Measurements from ENCODE around the gene C4orf51.

The C4orf51 gene

DNA sequence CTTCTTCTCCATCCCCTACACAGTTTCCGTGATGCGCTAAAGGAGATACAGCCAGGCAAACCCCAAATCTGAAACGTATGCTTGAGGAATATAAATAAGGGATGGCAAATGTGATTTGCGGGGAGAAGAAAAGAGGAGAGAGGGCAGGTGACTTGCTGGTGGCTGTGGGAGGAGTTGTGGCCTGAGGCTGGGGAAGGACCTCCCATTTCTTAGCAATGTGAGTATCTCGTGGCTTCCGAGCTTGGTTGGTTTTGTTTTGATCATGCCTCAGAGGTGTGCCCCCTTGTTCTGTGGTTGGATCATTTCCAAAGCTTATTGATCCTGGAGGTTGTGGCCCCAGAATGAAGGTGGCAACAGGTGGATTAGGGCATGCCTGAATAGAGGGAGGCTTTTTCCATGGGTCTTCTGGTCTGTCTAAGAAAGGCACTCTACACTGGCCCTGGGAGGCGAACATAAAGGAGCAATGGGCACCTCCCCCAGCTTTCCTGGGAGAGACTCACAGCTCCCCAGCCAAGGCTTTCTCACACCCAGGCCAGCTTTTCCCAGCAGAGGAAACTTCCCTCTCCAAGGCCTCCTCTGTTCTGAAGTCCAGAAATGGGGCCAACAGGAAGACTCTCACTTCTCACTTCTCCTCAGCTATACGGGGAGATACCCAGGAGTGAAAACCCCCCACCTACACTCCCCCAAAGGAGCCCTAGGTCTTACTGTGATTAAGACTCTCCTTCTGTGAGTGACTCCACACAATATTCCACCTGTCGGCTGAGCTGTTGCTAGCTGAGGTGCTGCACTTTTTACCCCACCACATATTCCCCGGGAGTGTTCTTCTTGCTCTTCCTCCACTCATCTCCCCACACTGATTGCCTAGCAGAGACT lies 40.0 kb downstream of the C4orf51 start:
- DNase-seq (ENCODE audit: low read depth in 1 of 2, low spot score in 1 of 2), result no peak
- in situ Hi-C loops (cut with HindIII; ENCODE audit: low pct_unique_long_range_greater_than_20kb, low sequenced_read_pairs), result no loop called here
- no peak for TF ChIP-seq JUND (IDR thresholded peaks at IDR 0.05; ENCODE audit: low read depth)

DNA sequence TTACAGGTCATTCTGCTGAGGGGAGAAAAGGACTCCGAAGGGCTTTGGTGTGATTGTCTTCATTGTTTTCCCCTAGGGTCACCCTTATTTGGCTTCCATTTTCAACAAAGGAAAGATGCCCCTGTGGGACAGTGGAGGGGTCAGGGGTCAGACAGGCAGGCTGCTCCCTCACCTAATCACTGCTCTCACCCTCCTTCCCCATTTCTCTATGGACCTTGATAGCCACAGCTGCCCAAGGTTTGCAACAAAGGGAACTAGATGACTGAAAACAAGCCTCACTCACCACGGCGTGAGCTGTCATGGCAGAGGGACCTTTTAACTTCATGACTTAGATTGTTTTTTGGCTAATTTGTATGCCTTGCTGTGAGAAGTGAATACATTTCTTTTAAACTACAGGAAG lies 40.7 kb downstream of the C4orf51 start:
- in situ Hi-C loops (cut with HindIII; ENCODE audit: low pct_unique_long_range_greater_than_20kb, low sequenced_read_pairs), result no loop called here
- no peak for TF ChIP-seq JUND (IDR thresholded peaks at IDR 0.05; ENCODE audit: low read depth)
- DNase-seq (ENCODE audit: low read depth in 1 of 2, low spot score in 1 of 2), result no peak

DNA sequence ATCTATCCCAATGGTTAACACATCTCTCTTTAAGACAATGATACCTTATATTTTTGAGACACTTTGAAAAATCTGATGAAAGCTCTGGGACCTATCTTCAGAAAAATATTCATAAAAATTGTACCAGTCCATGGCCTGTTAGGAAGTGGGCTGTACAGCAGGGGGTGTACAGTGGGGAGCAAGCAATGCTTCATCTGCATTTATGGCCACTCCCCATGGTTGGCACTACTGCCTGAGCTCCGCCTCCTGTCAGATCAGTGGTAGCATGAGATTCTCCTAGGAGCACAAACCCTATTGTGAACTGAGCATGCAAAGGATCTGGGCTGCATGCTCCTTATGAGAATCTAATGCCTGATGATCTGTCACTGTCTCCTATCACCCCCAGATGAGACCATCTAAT lies 42.6 kb downstream of the C4orf51 start:
- DNase-seq (ENCODE audit: low read depth in 1 of 2, low spot score in 1 of 2), result no peak
- no peak for TF ChIP-seq JUND (IDR thresholded peaks at IDR 0.05; ENCODE audit: low read depth)

DNA sequence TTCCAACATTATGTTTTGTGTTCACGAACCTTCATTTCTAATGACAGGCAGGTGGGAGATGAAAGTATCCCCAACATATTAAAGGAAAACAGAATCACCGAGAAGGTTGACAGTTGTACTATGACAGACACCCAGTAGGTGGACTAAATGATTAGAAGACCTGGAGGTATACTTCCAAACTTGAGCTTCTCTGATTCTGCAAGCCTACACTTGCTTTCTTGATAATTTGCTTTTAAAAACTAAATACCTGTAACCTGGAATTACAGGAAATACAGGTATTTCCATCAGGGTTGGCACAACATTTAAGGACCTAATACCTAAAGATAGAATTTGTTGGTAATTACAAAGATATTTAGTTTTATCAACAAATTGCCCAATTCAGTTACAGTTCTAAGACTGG lies 43.4 kb downstream of the C4orf51 start:
- no peak for TF ChIP-seq JUND (IDR thresholded peaks at IDR 0.05; ENCODE audit: low read depth)
- in situ Hi-C loops (cut with HindIII; ENCODE audit: low pct_unique_long_range_greater_than_20kb, low sequenced_read_pairs), result no loop called here
- peak in 1 of 2 experiments; percentile 37 for DNase-seq (ENCODE audit: low read depth in 1 of 2, low spot score in 1 of 2)

More for the DNA sequence above, 42.6 kb downstream of the C4orf51 start:
- in situ Hi-C loops (cut with HindIII; ENCODE audit: low pct_unique_long_range_greater_than_20kb, low sequenced_read_pairs), result no loop called here

DNA sequence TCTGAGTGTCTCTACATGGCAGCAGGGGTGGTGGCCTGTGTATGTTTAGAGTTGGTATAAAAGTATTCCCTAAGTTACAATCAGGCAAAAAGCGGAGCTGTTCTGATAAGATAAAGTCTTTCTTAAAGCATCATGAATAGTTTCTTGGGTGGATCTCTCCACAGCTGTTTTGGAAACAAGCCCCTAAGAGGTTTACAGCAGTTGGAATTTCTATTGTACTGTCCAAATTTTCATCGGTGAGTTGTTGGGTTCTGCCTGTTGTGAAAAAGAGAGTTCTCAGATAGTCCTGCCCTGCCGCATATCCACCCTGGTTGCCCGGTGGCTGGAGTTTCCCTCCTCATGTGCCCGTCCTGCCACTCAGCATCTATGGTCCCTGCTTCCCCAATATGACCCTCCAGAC lies 50.1 kb downstream of the C4orf51 start:
- in situ Hi-C loops (cut with HindIII; ENCODE audit: low pct_unique_long_range_greater_than_20kb, low sequenced_read_pairs), result no loop called here

DNA sequence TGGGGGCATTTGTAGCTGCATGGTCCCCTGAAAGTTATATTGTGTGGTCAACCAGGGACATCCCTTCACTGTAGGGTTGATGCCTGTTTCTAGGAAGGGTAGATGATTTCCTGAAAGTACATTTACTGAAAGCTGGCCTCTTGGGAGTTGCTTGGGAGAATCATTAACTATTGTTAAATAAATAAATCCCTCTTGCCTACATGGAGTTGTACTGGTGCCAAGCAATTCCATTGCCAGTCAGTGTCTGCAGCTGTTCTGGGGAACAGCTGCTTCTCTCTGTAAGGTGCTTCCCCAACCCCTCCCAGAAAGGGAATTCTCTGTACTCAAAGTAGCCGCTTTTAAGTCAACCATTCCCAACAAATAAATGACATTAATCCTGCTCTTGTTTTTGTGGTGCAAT lies 51.1 kb downstream of the C4orf51 start:
- TF ChIP-seq JUND (IDR thresholded peaks at IDR 0.05; ENCODE audit: low read depth), result no peak
- in situ Hi-C loops (cut with HindIII; ENCODE audit: low pct_unique_long_range_greater_than_20kb, low sequenced_read_pairs), result no loop called here
- no peak for DNase-seq (ENCODE audit: low read depth in 1 of 2, low spot score in 1 of 2)

More for the DNA sequence above, 50.1 kb downstream of the C4orf51 start:
- no peak for TF ChIP-seq JUND (IDR thresholded peaks at IDR 0.05; ENCODE audit: low read depth)
- no peak for DNase-seq (ENCODE audit: low read depth in 1 of 2, low spot score in 1 of 2)

DNA sequence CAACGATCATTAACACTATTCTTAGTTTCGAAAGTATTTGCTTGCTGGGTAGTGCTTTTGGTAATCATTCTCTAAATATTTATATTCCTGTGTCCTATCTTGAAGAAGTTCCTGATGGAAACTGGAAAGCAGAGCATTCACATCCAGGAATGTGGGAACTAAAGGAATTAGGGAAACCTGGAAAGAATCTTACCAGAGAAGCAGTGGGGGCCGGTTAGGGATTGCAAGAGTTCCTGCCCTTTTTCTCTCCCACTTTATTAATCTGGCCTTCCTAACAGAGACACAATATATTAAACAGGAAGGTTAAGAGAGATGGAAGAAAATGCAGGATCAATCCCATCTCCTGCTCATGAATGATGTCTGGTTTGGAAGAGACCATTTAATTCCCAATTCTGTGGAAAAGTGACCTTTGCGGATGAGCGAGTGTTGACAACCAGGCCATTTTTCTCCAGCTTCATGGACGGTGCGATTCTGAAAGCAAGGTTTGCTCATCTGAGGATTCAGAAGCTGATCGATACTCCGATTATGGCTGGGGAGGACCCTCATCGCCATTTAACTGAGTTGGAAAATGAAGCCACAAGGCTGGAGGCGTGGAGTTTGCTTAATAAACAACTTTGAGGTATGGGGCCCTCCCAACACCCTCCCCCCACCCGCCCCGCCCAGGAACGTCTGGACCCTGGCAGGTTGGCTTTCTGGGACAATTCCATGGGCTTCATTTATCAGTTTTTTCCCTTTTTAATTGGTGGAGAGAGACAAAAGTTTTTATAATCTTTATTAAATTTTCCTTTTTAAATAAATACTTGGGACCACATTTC lies 52.3 kb downstream of the C4orf51 start:
- DNase-seq (ENCODE audit: low read depth in 1 of 2, low spot score in 1 of 2), result peak in 1 of 2 experiments; percentile 37
- in situ Hi-C loops (cut with HindIII; ENCODE audit: low pct_unique_long_range_greater_than_20kb, low sequenced_read_pairs), result no loop called here
- no peak for TF ChIP-seq JUND (IDR thresholded peaks at IDR 0.05; ENCODE audit: low read depth)

DNA sequence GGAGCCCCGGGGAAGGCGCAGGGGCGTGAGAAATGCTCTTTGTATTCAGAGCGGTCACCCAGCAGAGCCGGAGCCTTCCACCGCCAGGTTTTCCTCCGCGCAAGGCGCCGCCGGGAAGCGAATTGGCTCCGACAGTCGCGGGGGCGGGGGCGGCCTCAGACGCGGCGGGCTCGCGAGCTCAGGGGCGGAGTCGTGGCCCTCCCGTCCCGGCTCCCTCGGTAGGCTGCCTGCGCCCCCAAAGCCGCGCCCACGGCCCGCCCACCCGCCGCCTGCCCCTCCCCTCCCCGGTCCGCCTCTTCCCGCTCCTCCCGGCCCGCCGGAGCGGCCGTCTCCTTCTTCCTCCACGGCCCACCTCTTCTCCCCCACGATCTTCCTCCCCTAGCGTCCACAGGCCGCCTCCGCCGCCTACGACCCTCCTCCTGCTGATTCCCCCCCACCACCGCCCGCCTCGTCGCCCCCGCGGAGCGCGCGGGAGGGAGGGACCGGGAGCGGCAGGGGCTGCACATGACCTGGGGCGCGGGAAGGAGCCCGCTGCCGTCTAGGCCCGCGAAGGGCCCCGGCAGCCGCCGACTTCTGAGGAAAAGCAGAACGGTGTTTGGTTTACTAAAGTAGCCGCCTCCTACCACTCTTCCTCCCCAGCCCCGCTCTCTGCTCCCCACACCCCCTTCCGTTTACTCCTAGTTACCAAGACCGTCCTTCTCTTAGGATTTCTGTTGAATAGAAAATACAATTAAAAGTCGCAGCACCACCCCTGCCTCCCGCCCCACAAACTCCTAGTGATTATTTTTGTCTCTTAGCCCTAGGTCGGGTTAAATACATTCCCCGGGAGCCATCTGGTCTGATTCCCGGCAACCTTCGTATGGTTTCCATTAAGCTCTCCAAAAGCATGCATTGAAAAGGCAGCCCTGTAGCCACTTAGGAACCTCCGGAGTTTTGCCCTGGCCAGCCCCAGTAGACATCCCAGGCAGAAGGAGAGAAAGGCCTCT lies 53.2 kb downstream of the C4orf51 start:
- no peak for TF ChIP-seq JUND (IDR thresholded peaks at IDR 0.05; ENCODE audit: low read depth)
- DNase-seq (ENCODE audit: low read depth in 1 of 2, low spot score in 1 of 2), result peak; percentile 62 to 93
- in situ Hi-C loops (cut with HindIII; ENCODE audit: low pct_unique_long_range_greater_than_20kb, low sequenced_read_pairs), result no loop called here

DNA sequence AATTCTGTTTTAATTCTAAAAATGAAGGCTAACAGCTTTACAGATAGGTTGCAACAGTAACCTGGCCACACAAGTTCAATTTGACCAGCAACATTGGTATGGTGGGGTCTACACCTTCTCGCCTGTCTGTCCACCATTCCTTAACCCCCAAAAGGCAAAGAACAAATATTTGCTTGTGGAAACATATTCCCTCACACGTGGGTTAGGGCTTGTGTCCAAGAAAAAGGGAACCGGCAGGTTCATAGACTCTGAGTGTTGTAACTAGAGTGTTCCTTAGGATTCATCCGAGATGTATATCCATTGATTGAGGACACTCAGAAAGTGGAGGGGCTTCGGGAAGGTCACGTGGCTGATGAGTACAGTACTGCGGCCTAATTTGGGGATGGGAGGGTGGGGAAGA lies 54.1 kb downstream of the C4orf51 start:
- in situ Hi-C loops (cut with HindIII; ENCODE audit: low pct_unique_long_range_greater_than_20kb, low sequenced_read_pairs), result no loop called here
- peak in 1 of 2 experiments; percentile 30 for DNase-seq (ENCODE audit: low read depth in 1 of 2, low spot score in 1 of 2)
- no peak for TF ChIP-seq JUND (IDR thresholded peaks at IDR 0.05; ENCODE audit: low read depth)

DNA sequence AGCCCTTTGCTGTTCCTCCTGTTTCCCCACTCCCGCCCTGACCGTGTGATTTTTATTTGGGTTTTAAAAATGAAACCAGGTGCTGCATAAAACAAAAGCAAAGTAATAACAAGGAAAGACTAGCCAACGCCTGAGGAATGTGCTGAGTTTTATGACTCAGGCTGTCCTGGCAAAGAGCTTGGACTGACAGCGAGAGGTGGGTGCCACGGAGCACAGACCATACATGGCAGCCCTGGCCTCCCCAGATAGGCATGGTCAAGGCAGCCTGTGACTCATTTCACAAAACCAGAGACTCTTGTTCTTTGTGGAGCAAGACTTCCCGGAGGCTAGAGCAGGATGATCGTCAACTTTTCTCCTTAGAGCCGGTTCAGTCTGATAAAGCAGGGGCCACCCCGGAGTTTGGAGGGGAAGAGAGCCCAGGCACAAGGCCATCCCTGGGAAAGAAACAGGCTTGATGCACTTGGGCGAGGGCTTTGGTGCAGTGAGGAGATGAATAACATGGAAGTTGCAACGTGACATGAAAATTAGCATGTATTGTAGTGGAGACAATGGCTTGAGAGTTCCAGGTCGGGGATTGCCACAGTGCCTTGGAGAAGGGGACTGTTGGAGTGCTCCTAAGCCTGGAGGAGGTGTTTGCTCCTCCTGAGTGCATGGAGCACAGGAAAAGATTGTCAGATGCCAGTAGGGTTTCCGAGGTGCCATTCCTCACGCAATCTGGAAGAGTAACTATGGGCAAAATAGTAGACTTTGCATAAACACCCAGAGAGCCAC lies 54.8 kb downstream of the C4orf51 start:
- TF ChIP-seq JUND (IDR thresholded peaks at IDR 0.05; ENCODE audit: low read depth), result no peak
- in situ Hi-C loops (cut with HindIII; ENCODE audit: low pct_unique_long_range_greater_than_20kb, low sequenced_read_pairs), result no loop called here
- DNase-seq (ENCODE audit: low read depth in 1 of 2, low spot score in 1 of 2), result peak in 1 of 2 experiments; percentile 62

DNA sequence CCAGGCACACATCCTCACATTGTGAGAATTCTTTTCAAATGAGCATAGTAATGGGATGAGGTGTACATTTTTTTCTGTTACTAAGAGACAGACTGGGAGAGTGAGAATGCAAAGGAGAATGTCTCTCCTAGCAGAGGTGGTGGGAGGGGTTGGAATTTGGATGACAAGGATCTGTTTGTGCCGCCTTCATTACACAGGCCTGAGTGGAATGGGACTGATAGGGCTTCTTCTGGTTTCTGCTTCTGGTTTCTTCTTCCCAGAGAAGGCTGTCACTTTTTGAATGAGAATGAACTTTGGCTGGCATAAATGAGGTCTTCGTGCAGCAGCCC lies 55.4 kb downstream of the C4orf51 start:
- DNase-seq (ENCODE audit: low read depth in 1 of 2, low spot score in 1 of 2), result peak in 1 of 2 experiments; percentile 79
- peak; percentile 45; the same call in 1 of the 2 replicates for TF ChIP-seq JUND (IDR thresholded peaks at IDR 0.05; ENCODE audit: low read depth)
- in situ Hi-C loops (cut with HindIII; ENCODE audit: low pct_unique_long_range_greater_than_20kb, low sequenced_read_pairs), result no loop called here

All from T47D (cell line).